HCT116 (cell line): ENCODE measurements around the gene KCNK16. TPM values are rescaled to one million over a fixed set of nuclear protein-coding genes. Genes with fewer than 3 reads are reported as not detected.

ENCODE experiments used
- ATAC-seq: fragments of 200-7000 bp; cut with Tn5 transposase; 2 replicates; pipeline ENCODE4 v1.9.1; 2020; ENCODE audit warnings: mild to moderate bottlenecking, moderate library complexity
- BruUV-seq: library from RNA; stranded (reverse); fragments of 400-500 nt; replicated peaks from 2 replicates; lab custom pipeline; 2021; lab: Mats Ljungman, UMichigan
- CTCF ChIA-PET: fragments of 300-600 bp; sonication (Branson Sonifier 250); formaldehyde crosslinking; loops from one replicate; lab custom pipeline; 2021; ENCODE audit warnings: antibody characterized with exemption; lab: Charles Lee
- POLR2A ChIA-PET: fragments of 300-600, 350-600 bp; sonication (Branson Sonifier 250); formaldehyde crosslinking; loops from one replicate; lab custom pipeline; 2021; ENCODE audit warnings: antibody characterized with exemption; lab: Charles Lee
- RAD21 ChIA-PET, 2 experiments: fragments of 300-600 bp; sonication (Branson Sonifier 250); formaldehyde crosslinking; loops; one replicate each; lab custom pipeline; 2023; ENCODE audit warnings: low total read pairs in 2 of 2; ENCODE audit not compliant: uncharacterized antibody in 2 of 2, unreplicated experiment in 2 of 2, low non-redundant PET in 1 of 2; lab: Charles Lee
- DNase-seq: peaks from one replicate; pipeline ENCODE4 v3.0.0-alpha.2; 2010; ENCODE audit warnings: low read depth, low spot score
- H2AFZ ChIP-seq: fragments of 200-600 bp; shearing (Covaris generic), sonication (generic); 2 replicates; pipeline ENCODE4 v1.6.1; 2017; ENCODE audit warnings: low read depth, mixed run types, mixed read lengths, antibody characterized with exemption, low read length; ENCODE audit not compliant: poor library complexity, severe bottlenecking
- H3K27ac ChIP-seq: 2 replicates; pipeline ENCODE4 v1.5.1; 2012; ENCODE audit warnings: low read depth, low read length
- H3K27me3 ChIP-seq: fragments of 200-600 bp; sonication (generic); 2 replicates; pipeline ENCODE4 v1.6.1; 2016; ENCODE audit warnings: mixed run types, low read length, mixed read lengths; ENCODE audit not compliant: insufficient read depth
- H3K36me3 ChIP-seq, 2 experiments: fragments of 200-500 bp in 1 of 2; fragments of 200-600 bp in 1 of 2; sonication (Bioruptor generic) in 1 of 2; sonication (generic) in 1 of 2; 2 replicates each; pipeline versions ENCODE4 v1.5.1 to v1.6.1; 2014 to 2016; ENCODE audit warnings: low read length in 2 of 2, inconsistent platforms in 1 of 2, mixed read lengths in 1 of 2, mixed run types in 1 of 2; ENCODE audit not compliant: insufficient read depth in 2 of 2, control insufficient read depth in 1 of 2
- H3K4me1 ChIP-seq, 2 experiments: fragments of 200-600 bp in 1 of 2; sonication (generic) in 1 of 2; 2 replicates each; pipeline versions ENCODE4 v1.5.1 to v1.6.1; 2012 to 2017; ENCODE audit warnings: low read length in 2 of 2, inconsistent platforms in 1 of 2, mild to moderate bottlenecking in 1 of 2, mixed read lengths in 1 of 2, mixed run types in 1 of 2, moderate library complexity in 1 of 2; ENCODE audit not compliant: insufficient read depth in 2 of 2, control insufficient read depth in 1 of 2
- H3K4me2 ChIP-seq: fragments of 200-600 bp; sonication (generic); 2 replicates; pipeline ENCODE4 v1.6.1; 2017; ENCODE audit warnings: mixed run types, low read length, mixed read lengths
- H3K4me3 ChIP-seq, 2 experiments: fragments of 200-600 bp in 1 of 2; sonication (generic) in 1 of 2; replicated peaks in 1 of 2; 2 replicates each; pipeline ENCODE4 v1.5.1; 2011 to 2016; ENCODE audit warnings: low read length in 2 of 2, control low read depth in 1 of 2, low read depth in 1 of 2, mild to moderate bottlenecking in 1 of 2, mixed read lengths in 1 of 2, mixed run types in 1 of 2
- H3K79me2 ChIP-seq: fragments of 200-600 bp; sonication (generic); 2 replicates; pipeline ENCODE4 v1.6.1; 2017; ENCODE audit warnings: mild to moderate bottlenecking, mixed run types, low read length, moderate library complexity, mixed read lengths; ENCODE audit not compliant: insufficient read depth
- H3K9ac ChIP-seq: fragments of 200-600 bp; sonication (generic); 2 replicates; pipeline ENCODE4 v1.6.1; 2016; ENCODE audit warnings: low read length, mixed read lengths
- H3K9me2 ChIP-seq: fragments of 200-600 bp; sonication (generic), shearing (Covaris generic); 2 replicates; pipeline ENCODE4 v1.6.1; 2017; ENCODE audit warnings: mixed run types, mild to moderate bottlenecking, moderate library complexity; ENCODE audit not compliant: insufficient read depth
- H3K9me3 ChIP-seq, 2 experiments: fragments of 200-500 bp in 1 of 2; fragments of 200-600 bp in 1 of 2; sonication (Bioruptor generic) in 1 of 2; sonication (generic) in 1 of 2; 2 replicates each; pipeline ENCODE4 v1.6.1; 2014 to 2017; ENCODE audit warnings: low read length in 2 of 2, mixed read lengths in 2 of 2, inconsistent platforms in 1 of 2, low read depth in 1 of 2, mild to moderate bottlenecking in 1 of 2, mixed run types in 1 of 2, moderate library complexity in 1 of 2; ENCODE audit not compliant: control insufficient read depth in 1 of 2, insufficient read depth in 1 of 2
- H4K20me1 ChIP-seq: fragments of 200-600 bp; sonication (generic), shearing (Covaris generic); 2 replicates; pipeline ENCODE4 v1.6.1; 2017; ENCODE audit warnings: mixed run types, mild to moderate bottlenecking, moderate library complexity; ENCODE audit not compliant: insufficient read depth
- CEBPB ChIP-seq: IDR thresholded peaks from 2 replicates; pipeline ENCODE4 v1.6.1; 2012; ENCODE audit warnings: low read depth
- CTCF ChIP-seq, 3 experiments: fragments of 200-600 bp in 1 of 3; sonication (generic) in 1 of 3; IDR thresholded peaks in 2 of 3; conservative IDR thresholded peaks in 1 of 3; 2 replicates each; pipeline ENCODE4 v1.5.1; 2012 to 2017; ENCODE audit warnings: low read depth in 2 of 3, low read length in 2 of 3, antibody characterized with exemption in 1 of 3, borderline replicate concordance in 1 of 3, control low read depth in 1 of 3, mild to moderate bottlenecking in 1 of 3, mixed read lengths in 1 of 3, mixed run types in 1 of 3, moderate library complexity in 1 of 3; ENCODE audit not compliant: insufficient read depth in 1 of 3
- RAD21 ChIP-seq: IDR thresholded peaks from 2 replicates; pipeline ENCODE4 v1.6.1; 2012; ENCODE audit warnings: low read depth, mild to moderate bottlenecking
- SIN3A ChIP-seq: IDR thresholded peaks from 2 replicates; pipeline ENCODE4 v1.6.1; 2012; ENCODE audit warnings: low read depth
- intact Hi-C: fragments of 100-400 bp; cut with micrococcal nuclease; formaldehyde crosslinking; loops from 2 replicates; pipeline ENCODE4 v1.10.0; 2022
- total RNA-seq: library from RNA; stranded (reverse); gene quantifications from one replicate; pipeline ENCODE4 v1.2.1, GENCODE V29; 2021; ENCODE audit not compliant: unreplicated experiment
- TF ChIP-seq, protein P1 (sequence below): IDR thresholded peaks from 2 replicates; pipeline ENCODE4 v1.6.1; 2011; ENCODE audit warnings: mild to moderate bottlenecking, low read length, moderate library complexity; ENCODE audit not compliant: insufficient replicate concordance; ENCODE audit errors: extremely low read depth
- TF ChIP-seq, protein P2 (sequence below): IDR thresholded peaks from 2 replicates; pipeline ENCODE4 v1.6.1; 2012

The KCNK16 gene
- total RNA-seq, 1 experiment from 2014 or later = not detected

DNA sequence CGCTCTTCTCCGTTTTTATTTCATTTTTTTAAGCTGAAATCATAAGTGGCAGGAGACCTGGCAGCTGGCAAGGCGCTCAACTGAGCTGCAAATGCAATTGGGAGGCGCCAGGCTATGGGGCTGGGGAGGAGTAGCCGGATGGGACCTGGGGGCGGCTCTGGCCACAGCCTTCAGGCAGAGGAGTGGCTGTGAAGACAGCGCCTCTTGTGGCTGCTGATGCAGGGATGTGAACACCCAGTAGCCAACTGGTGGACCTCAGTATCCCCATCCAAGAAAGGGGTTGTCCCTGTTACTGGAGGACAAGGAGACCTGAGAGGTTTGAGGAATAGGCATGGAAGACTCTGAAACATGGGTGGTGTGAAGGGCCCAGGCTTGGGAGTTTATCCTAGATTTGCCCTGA, 20.9 kb downstream of the KCNK16 start:
- intact Hi-C loops = no loop called here
- no peaks in the 10 kb centered on the region for H3K9me3 ChIP-seq
- ATAC-seq (peak; percentile 83), DNase-seq (peak; percentile 41)
- H3K4me1 ChIP-seq = peaks cover 0 to 12% of the 10 kb centered on the region in 2 experiments; a peak in 2 of 4 replicates
- RAD21 ChIA-PET = interaction anchor here (1.6 to 1.9 kb wide), 2 partner anchors 135 kb away, joined by 8 to 12 read pairs; no protein-coding TSS in a partner anchor
- H3K4me3 ChIP-seq = no peak overlapping the region
- H2AFZ ChIP-seq = no peak overlapping the region
- no peak overlapping the region for H3K27ac ChIP-seq
- no TSS peak for BruUV-seq
- H3K79me2 ChIP-seq = no peaks in the 10 kb centered on the region
- POLR2A ChIA-PET = no interaction called here
- no peak overlapping the region for H3K9ac ChIP-seq
- H4K20me1 ChIP-seq = no peaks in the 10 kb centered on the region
- CTCF ChIA-PET = interaction anchor here (0.6 to 7.8 kb wide), 7 partner anchors 8 to 304 kb away, joined by 3 to 123 read pairs (median 4); partner anchors contain the start of gene KCNK5
- no peaks in the 10 kb centered on the region for H3K9me2 ChIP-seq
- TF ChIP-seq, protein P1, sequence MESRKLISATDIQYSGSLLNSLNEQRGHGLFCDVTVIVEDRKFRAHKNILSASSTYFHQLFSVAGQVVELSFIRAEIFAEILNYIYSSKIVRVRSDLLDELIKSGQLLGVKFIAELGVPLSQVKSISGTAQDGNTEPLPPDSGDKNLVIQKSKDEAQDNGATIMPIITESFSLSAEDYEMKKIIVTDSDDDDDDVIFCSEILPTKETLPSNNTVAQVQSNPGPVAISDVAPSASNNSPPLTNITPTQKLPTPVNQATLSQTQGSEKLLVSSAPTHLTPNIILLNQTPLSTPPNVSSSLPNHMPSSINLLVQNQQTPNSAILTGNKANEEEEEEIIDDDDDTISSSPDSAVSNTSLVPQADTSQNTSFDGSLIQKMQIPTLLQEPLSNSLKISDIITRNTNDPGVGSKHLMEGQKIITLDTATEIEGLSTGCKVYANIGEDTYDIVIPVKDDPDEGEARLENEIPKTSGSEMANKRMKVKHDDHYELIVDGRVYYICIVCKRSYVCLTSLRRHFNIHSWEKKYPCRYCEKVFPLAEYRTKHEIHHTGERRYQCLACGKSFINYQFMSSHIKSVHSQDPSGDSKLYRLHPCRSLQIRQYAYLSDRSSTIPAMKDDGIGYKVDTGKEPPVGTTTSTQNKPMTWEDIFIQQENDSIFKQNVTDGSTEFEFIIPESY = no peak
- TF ChIP-seq RAD21 (peak; percentile 71), SIN3A (no peak), CTCF (IDR thresholded peaks at IDR 0.05 in 2 of 3, conservative IDR thresholded peaks at IDR 0.05 in 1 of 3; ENCODE audit: borderline replicate concordance in 1 of 3, insufficient read depth in 1 of 3, low read depth in 2 of 3, low read length in 2 of 3) (peak; percentile 74 to 86 (median 84); a peak in 5 of 6 replicates), CEBPB (no peak)
- TF ChIP-seq, protein P2, sequence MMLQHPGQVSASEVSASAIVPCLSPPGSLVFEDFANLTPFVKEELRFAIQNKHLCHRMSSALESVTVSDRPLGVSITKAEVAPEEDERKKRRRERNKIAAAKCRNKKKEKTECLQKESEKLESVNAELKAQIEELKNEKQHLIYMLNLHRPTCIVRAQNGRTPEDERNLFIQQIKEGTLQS = no peak
- no peaks in the 10 kb centered on the region for H3K36me3 ChIP-seq
- H3K4me2 ChIP-seq = no peak overlapping the region
- 0 out of 2 replicates have a peak, but pooled peaks cover 4% of the 10 kb centered on the region for H3K27me3 ChIP-seq
